Psoas muscle (tissue), 8 donors: ENCODE measurements around the gene AMZ1. TPM values are rescaled to one million over a fixed set of nuclear protein-coding genes. Genes with fewer than 3 reads are reported as not detected.

Experiments
- ATAC-seq, 4 donors: fragments of 200-7000 bp; cut with Tn5 transposase; one replicate each; pipeline ENCODE4 v1.9.1; 2020; ENCODE audit warnings: moderate library complexity in 3 of 4, mild to moderate bottlenecking in 2 of 4
- DNase-seq, 2 donors: peaks; one replicate each; pipeline ENCODE4 v3.0.0-alpha.2; 2020
- H3K27ac ChIP-seq: fragments of 200-600 bp; one replicate; pipeline ENCODE4 v1.8.0; 2022
- H3K27me3 ChIP-seq, 3 donors: fragments of 200-600 bp in 1 of 3; one replicate each; pipeline versions ENCODE4 v1.6.1 to v1.8.0; 2013 to 2022; ENCODE audit warnings: low read length in 2 of 3, mild to moderate bottlenecking in 2 of 3, moderate library complexity in 1 of 3; ENCODE audit not compliant: insufficient read depth in 3 of 3
- H3K36me3 ChIP-seq, 2 donors: fragments of 200-600 bp in 1 of 2; one replicate each; pipeline versions ENCODE4 v1.6.1 to v1.8.0; 2013 to 2022; ENCODE audit warnings: low read depth in 1 of 2, mild to moderate bottlenecking in 1 of 2, moderate library complexity in 1 of 2; ENCODE audit not compliant: insufficient read depth in 1 of 2
- H3K4me1 ChIP-seq: fragments of 200-600 bp; one replicate; pipeline ENCODE4 v1.8.0; 2022
- H3K4me3 ChIP-seq: fragments of 200-600 bp; one replicate; pipeline ENCODE4 v1.8.0; 2022; ENCODE audit warnings: mild to moderate bottlenecking
- H3K9me3 ChIP-seq: fragments of 200-600 bp; one replicate; pipeline ENCODE4 v1.8.0; 2022
- WGBS, 3 donors: extraction: QIAGEN DNeasy Blood & Tissue Kit; methylation state at CpG; one replicate each; pipeline versions ENCODE4 v1.1.6 to v1.1.7; 2013; 5-methylcytosine and 5-hydroxymethylcytosine counted together
- intact Hi-C, 2 donors: fragments of 100-400 bp; cut with DNase I; formaldehyde crosslinking; loops; one replicate each; pipeline versions ENCODE4 v1.11.0 to v1.14.2; 2022
- polyA plus RNA-seq, 3 donors: library from polyadenylated mRNA; stranded (reverse); fragments of 200-250 nt; gene quantifications; one replicate each; pipeline ENCODE4 v1.2.3, GENCODE V29; 2013
- total RNA-seq, 4 donors: library from RNA; stranded (reverse); fragmentation: NEBNext Ultra II Directional in 2 of 4; extraction: Animal tissue kit (Norgen Biotek cat#: 25700) in 2 of 4; gene quantifications; one replicate each; pipeline versions ENCODE4 v1.2.1 to v1.2.4, GENCODE V29; 2021 to 2023
- TF ChIP-seq, protein P1 (sequence below): fragments of 200-600 bp; IDR thresholded peaks from one replicate; pipeline ENCODE4 v1.8.0; 2022; ENCODE audit warnings: antibody characterized with exemption
- donor health status: healthy with polysubstance abuse.
- donor health status: DM: no; HTN: no; CAD: no; lungs with moderate emphysema.
- donor health status: Bipolar disorder and iron deficiency.
- donor health status: healthy.
- donor health status: DM: yes; HTN: yes; CAD: no.
- donor health status: DM: no; HTN: no; CAD: no.
- donor health status: DM: no; HTN: no; CAD: no.
- donor health status: DM: yes; HTN: yes; CAD: no.

Gene AMZ1
- total and polyA plus RNA-seq, 7 donors = 0.03 TPM; not detected in 6

DNA sequence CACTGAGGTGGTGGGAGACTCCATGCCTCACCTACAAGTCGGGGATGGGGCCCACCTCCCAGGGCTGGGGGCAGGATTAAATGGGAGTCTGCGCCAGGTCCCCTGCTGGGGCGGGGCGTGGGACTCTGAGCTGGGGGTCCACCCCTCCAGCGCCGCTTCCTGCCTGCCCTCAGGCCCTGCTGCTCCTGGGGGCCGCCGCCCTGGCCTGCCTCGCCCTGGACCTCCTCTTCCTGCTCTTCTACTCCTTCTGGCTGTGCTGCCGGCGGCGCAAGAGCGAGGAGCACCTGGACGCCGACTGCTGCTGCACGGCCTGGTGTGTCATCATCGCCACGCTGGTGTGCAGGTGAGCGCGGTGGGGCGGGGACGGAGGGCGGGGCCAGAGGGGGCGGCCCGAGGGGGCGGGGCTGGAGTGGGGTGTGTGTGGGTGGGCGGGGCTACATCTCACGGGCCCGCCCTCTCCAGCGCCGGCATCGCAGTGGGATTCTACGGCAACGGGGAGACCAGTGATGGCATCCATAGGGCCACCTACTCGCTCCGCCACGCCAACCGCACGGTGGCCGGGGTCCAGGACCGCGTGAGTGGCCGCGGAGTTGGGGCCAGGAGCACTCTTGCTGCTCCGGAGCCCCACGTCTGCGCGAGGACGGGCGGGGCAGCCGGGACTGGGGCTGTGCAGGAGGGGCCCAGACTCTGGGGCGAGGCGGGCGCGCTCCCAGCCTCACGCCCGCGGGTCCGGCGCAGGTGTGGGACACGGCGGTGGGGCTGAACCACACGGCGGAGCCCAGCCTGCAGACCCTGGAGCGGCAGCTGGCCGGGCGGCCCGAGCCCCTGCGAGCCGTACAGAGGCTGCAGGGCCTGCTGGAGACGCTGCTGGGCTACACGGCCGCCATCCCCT lies 41.1 kb upstream of the AMZ1 start:
- no peak overlapping the region for H3K4me3 ChIP-seq
- no peaks in the 10 kb centered on the region for H3K9me3 ChIP-seq
- H3K4me1 ChIP-seq = peaks cover 5% of the 10 kb centered on the region
- H3K27ac ChIP-seq = no peak overlapping the region
- 87 to 92% (median 88%) methylated on average over 61 to 73 of the region's 73 CpGs for WGBS, 3 donors
- TF ChIP-seq, protein P1, sequence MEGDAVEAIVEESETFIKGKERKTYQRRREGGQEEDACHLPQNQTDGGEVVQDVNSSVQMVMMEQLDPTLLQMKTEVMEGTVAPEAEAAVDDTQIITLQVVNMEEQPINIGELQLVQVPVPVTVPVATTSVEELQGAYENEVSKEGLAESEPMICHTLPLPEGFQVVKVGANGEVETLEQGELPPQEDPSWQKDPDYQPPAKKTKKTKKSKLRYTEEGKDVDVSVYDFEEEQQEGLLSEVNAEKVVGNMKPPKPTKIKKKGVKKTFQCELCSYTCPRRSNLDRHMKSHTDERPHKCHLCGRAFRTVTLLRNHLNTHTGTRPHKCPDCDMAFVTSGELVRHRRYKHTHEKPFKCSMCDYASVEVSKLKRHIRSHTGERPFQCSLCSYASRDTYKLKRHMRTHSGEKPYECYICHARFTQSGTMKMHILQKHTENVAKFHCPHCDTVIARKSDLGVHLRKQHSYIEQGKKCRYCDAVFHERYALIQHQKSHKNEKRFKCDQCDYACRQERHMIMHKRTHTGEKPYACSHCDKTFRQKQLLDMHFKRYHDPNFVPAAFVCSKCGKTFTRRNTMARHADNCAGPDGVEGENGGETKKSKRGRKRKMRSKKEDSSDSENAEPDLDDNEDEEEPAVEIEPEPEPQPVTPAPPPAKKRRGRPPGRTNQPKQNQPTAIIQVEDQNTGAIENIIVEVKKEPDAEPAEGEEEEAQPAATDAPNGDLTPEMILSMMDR = no peak
- H3K36me3 ChIP-seq = peaks cover 0 to 9% of the 10 kb centered on the region in 2 donors
- intact Hi-C loops = no loop called here
- ATAC-seq = no peak
- DNase-seq = no peak
- no peaks in the 10 kb centered on the region for H3K27me3 ChIP-seq

DNA sequence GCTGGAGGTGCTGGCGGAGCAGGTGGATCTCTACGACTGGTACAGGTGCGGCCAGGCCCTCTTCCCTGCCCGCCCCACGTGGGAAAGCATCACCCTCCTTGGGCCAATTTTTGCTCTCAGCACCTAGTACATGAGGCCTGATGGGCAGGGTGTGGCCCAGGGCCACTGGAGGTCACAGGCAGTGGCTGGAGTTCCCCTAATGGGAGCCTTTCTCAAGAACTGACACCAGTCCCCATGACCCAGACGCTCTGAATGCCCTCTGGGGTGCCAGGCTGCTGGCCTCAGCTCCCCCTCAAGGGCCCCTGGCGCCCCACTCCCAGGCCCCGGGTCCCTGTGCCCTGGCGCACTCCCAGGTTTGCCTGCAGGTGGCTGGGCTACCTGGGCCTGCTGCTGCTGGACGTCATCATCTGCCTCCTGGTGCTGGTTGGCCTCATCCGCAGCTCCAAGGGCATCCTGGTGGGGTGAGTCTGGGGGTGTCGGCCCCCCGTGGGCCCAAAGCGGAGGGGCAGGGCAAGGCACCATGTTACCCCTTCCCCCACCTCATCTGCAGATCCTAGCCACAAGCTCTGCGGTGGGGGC lies 40.3 kb upstream of the AMZ1 start:
- WGBS, 3 donors = 95 to 97% (median 96%) methylated on average over 14 to 15 of the region's 15 CpGs
- ATAC-seq = no peak

DNA sequence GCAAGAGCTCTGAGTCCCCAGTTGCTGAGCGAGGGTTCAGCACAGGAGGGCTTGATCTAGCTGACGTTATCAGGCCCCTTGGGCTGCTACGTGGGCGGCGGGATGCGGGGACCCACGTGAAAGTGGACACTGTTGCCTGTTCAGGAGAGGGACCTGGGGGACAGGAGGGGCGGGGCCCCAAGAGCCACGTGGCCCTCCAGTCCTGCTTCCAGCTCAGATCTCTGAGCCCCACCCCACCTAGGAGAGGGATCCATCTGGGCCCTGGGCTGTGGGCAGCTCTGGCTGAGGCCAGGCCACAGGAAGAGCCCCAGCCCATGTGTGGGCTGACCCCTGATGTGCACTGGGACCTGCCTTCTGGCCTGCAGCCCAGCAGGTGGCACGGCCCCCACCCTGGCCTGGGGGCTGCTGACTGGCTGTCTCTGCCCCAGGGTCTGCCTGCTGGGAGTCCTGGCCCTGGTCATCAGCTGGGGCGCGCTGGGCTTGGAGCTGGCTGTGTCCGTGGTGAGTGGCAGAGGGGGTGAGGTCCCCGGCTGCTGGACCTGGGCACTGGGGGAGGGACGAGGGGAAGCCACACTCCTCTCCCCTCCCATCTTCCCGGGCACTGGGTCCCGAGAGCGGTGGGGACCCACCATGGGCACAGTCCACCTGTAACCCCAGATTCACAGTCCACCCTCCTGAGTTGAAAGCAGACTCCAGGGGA lies 38.7 kb upstream of the AMZ1 start:
- Histone ChIP-seq H3K4me1 (no peaks in the 10 kb centered on the region), H3K27ac (no peak overlapping the region), H3K9me3 (no peaks in the 10 kb centered on the region), H3K27me3 (no peaks in the 10 kb centered on the region), H3K4me3 (no peak overlapping the region), H3K36me3 (peaks cover 0 to 13% of the 10 kb centered on the region in 2 donors)
- TF ChIP-seq, protein P1 = no peak
- ATAC-seq = no peak
- WGBS, 3 donors = 73 to 93% (median 83%) methylated on average over 10 to 18 of the region's 18 CpGs
- intact Hi-C loops = no loop called here
- no peak for DNase-seq

More for the DNA sequence above, 40.3 kb upstream of the AMZ1 start:
- TF ChIP-seq, protein P1 = no peak
- DNase-seq = no peak
- no peaks in the 10 kb centered on the region for H3K9me3 ChIP-seq
- H3K27me3 ChIP-seq = no peaks in the 10 kb centered on the region
- H3K4me3 ChIP-seq = no peak overlapping the region
- intact Hi-C loops = no loop called here
- no peak overlapping the region for H3K27ac ChIP-seq
- H3K4me1 ChIP-seq = no peaks in the 10 kb centered on the region
- peaks cover 0 to 10% of the 10 kb centered on the region in 2 donors for H3K36me3 ChIP-seq

DNA sequence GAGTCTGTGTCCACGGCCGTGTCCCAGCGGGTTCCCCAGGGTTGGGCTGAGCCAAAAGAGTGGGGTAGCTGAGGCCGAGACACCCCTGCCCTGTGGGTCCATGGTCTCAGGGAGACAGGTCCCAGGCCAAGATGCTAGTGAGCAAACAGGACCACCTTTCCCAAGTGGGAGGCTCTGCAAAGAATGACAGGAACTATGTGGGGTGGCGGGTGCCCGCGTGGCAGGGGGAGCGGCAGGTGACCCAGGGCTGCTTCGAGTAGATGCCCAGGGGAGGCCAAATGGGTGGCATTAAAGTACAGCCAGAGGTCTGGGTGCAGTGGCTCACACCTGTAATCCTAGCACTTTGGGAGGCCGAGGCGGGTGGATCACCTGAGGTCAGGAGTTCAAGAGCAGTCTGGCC lies 38.0 kb upstream of the AMZ1 start:
- Histone ChIP-seq H3K9me3 (no peaks in the 10 kb centered on the region), H3K36me3 (peaks cover 0 to 13% of the 10 kb centered on the region in 2 donors), H3K27me3 (no peaks in the 10 kb centered on the region), H3K4me3 (no peak overlapping the region), H3K4me1 (no peaks in the 10 kb centered on the region), H3K27ac (no peak overlapping the region)
- DNase-seq = no peak
- 94 to 97% (median 96%) methylated on average over 11 of the region's 11 CpGs for WGBS, 3 donors
- intact Hi-C loops = no loop called here
- TF ChIP-seq, protein P1 = no peak
- no peak for ATAC-seq
